Muscle of back (tissue), 11 donors: ENCODE data around the gene PSMG3. TPM values are rescaled to one million over a fixed set of nuclear protein-coding genes. Genes with fewer than 3 reads are reported as not detected.

Experiments used
- DNase-seq, 3 donors: peaks; one replicate each; pipeline versions ENCODE4 v3.0.0 to v3.0.0-alpha.2; 2013
- polyA plus RNA-seq, 10 donors: library from polyadenylated mRNA; unstranded; fragments of 120-200 nt; gene quantifications; one replicate each; pipeline ENCODE4 v1.2.1, GENCODE V29; 2013; ENCODE audit not compliant: insufficient read length in 10 of 10

Gene PSMG3
- polyA plus RNA-seq, 10 donors, result 17.1 to 27.4 (median 20.4) TPM

DNA sequence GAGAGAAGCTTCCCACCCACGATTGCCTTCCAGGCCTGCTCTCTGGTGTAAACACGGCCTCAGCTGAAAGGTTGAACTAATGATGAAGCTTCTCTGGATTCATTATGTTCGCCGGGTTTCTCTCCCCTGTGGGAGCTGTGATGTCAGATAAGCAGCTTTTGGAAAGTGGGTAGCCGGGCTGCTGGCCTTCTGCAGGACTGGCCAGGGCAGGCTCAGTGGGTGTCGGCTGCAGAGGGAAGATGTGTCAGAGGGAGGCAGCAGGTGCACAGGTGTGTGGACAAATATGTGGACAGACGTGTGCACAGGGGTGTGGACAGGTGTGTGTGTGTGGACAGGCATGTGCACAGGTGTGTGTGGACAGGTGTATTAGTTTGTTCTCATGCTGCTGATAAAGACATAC lies 28.5 kb upstream of the PSMG3 start:
- DNase-seq, result no peak

- DNase-seq, result no peak
Measured at GRCh38 chr7:1597791-1598190, 28.0 kb upstream of the PSMG3 start.

DNA sequence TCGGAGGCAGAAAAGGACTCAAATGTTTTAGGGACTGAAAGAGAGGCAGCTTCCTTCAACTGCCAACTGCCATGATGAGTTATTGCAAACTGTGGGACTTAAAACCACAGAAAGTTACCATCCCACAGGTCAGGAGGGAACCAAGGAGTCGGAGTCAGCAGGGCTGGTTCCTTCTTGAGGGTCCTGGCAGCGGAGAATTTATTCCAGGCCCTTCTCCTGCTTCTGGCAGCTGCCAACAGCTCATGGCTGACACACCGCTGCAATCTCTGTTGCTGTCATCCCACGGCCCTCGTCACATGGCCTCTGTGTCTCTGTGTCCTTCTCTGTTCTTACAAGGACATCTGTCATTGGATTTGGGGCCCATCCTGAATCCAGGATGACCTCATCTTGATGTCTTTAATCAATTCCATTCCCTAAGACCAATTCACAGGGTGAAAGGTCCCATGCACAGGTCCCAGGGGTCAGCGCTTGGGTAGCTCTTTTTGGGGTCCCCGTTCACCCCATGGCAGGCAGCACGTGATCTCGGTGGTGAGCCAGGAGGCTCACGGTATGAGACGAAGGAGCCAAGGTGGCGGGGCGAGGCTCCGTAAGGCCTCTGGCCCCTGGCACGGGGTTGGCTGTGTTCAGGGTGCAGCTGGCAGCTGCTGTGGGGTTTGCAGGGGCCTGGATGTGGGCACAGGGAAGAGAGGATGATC lies 27.4 kb upstream of the PSMG3 start:
- no peak for DNase-seq

DNA sequence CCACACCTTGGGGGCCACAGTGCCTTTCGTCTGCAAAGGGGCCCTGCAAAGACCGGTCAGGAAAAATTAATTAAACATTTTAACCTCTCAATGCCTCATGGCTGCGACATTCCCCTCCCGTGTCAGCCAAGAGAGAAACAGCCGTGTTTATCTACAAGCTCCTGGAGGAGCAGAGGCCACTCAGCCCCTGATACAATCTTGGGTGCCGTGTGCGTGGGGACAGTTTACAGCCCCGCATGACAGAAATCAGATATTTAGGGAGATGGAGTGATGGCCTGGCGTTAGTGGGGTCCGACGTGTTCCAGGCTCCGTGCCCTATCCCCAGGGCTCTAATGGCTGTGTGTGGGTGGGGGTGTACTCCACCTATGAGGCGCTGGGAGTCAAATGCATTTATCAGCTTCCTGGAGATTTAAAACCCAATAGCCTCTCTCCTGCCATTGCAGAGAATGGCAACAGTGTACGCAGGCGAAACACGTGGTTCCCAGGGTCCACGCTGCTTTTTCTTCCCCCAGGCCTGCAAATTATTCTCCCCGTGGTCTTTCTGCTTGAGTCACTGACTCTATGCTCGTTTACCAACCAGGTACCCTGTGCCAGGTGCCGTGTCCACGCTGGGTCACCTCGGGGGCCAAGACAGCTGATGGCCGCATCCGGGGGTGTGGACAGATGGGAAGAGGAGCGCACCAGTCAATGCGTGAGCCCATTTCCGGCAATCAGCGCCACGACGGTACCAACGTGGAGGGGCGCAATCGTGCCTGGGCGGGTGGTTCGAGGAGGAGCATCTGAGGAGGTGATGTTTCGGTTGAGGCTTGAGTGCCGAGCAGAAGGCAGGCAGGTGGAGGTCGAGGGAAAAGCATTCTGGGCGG lies 26.6 kb upstream of the PSMG3 start:
- DNase-seq, result no peak

- DNase-seq, result no peak
Measured at GRCh38 chr7:1595636-1596035, 25.8 kb upstream of the PSMG3 start.

- no peak for DNase-seq
Measured at GRCh38 chr7:1595027-1595426, 25.2 kb upstream of the PSMG3 start.

GRCh38 chr7:1593904-1594421 lies 24.1 kb upstream of the PSMG3 start:
- no peak for DNase-seq

DNA sequence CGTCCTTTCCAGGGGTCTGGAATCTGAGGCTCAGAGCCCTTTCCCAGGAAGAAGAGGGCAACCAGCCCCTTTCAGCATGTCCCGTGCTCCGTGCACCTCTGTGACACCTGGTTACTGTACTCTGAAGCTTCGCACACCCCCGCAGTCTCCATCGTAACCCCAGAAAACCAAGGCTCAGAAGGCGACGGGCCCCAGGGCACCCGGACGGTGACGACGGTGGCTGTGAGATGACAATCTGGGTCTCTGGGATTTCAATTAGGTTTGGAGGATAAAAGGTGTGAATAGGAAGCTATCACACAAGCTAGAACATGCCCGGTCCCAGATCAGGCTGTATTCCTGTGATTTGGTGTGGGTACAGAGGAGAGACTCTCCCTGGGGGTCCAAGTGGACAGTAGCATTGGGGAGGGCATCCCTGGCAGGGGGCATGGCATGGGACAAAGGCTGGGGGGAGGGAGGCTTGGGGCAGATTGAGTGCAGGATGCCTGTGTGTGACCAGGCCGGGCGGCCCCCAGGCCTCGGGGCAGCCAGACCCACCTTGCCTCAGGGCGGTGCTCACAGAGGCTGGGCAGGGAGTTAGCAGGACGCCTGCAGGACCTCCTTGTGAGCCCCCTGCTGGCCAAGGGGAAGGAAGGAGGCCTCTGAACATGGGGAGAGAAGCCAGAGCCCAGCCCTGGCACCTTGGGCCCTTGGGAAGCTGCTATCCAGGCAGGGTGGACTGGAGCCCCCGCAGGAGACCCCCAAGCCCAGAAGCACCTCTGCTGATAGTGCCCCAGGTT lies 23.4 kb upstream of the PSMG3 start:
- DNase-seq, result no peak

DNA sequence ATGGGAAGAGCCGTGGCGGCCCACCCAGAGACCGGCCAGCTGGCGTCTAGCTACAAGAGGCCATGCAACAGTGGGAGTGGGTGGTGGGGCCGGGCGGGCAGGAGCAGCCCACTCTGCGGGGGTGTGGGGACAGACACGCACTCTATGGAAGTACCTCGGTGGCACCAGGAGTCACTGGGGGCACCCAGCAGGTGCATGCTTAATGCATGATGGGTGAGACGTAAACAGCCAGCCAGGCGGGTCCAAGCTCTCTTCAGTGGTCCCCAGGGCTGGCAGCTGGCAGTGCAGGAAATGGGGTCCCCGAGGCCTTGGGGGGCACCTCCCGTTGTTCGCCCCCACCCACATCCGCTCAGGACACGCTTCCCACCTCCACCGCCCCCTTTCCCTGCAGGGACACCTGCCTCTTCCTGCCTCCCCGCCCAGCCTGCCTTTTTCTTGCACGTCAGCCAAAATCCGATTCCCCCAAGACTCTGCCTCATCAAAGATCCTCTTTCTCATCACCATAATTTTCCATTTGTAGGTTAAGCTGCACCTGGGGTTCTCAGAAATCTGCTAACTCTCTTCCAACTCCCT lies 22.6 kb upstream of the PSMG3 start:
- DNase-seq, result peak in 1 of 3 donors; percentile 29

- peak in 1 of 3 donors; percentile 48 for DNase-seq
Measured at GRCh38 chr7:1591876-1592275, 22.0 kb upstream of the PSMG3 start.

GRCh38 chr7:1591396-1591795 lies 21.6 kb upstream of the PSMG3 start:
- DNase-seq, result no peak

DNA sequence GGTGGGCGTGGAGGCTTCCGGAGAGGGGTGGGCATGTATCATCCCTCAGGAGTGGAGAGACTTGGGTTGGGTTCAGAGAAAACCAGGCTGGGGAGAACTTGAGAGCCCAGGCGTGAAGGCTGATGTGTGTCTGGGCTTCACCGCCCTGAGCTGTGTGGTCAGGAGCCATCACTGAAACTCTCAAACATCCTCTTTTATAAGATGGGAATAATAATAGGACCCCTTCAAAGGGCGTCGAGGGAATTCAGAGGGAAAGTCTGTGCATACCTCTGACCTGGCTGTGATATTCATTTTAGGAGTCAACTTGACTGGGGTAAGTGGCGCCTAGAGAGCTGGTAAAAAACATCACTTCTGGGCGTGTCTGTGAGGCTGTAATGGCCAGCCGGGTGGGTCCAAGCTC lies 21.1 kb upstream of the PSMG3 start:
- DNase-seq, result no peak

- no peak for DNase-seq
Measured at GRCh38 chr7:1590476-1590875, 20.6 kb upstream of the PSMG3 start.

- no peak for DNase-seq
Measured at GRCh38 chr7:1588978-1589377, 19.1 kb upstream of the PSMG3 start.

DNA sequence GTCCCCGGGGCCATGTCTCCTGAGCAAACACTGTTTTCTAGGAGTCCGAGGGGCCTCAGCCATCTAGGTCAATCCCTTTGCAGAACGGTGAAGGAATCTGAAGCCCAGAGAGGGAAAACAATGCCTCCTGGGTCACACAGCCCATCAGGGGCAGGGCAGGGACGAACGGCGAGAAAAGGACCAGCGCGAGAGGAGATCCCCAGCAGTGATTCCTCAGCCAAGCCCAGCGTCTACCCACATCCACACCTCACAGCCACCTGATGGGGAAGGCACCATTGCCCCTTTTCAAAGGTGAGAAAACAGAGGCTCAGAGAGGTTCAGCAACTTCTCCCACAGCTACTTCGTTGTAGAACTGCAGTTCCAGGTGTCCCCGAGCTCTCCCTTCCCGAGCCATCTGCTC lies 17.9 kb upstream of the PSMG3 start:
- no peak for DNase-seq

GRCh38 chr7:1586827-1587705 lies 17.2 kb upstream of the PSMG3 start:
- DNase-seq, result no peak

DNA sequence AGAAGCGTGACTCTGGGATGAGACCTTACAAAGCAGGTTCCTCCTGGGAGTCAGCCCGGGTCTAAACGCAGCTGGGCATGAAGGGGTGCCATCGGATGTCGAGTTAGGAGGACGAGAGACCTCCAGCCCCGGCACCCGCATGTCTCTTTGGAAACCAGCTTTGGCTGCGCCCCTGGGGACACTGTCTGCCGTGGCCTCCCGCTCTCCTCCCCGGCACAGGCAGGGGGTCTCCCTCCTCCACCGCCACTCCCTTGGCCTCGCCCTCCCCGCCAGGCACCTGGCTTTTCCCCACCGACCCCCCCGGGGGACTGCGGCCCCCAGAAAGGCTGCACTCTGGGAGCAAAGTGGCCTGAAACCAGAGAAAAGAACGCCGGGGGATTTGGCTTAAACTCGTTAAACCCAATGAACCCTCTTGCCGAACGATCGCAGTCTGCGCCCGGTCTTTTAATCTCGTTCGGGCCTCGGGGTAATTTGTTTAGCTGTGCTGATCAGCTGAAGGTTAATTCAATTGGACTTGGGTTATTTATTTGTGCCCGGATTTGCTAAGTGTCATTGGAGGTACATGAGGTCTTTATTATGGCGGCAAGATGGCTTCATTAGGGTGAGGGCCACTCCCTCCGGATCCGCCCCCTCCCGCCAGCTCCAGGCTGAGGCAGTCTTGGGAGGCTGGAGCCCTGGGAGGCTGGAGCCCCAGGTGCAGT lies 16.4 kb upstream of the PSMG3 start:
- DNase-seq, result no peak

DNA sequence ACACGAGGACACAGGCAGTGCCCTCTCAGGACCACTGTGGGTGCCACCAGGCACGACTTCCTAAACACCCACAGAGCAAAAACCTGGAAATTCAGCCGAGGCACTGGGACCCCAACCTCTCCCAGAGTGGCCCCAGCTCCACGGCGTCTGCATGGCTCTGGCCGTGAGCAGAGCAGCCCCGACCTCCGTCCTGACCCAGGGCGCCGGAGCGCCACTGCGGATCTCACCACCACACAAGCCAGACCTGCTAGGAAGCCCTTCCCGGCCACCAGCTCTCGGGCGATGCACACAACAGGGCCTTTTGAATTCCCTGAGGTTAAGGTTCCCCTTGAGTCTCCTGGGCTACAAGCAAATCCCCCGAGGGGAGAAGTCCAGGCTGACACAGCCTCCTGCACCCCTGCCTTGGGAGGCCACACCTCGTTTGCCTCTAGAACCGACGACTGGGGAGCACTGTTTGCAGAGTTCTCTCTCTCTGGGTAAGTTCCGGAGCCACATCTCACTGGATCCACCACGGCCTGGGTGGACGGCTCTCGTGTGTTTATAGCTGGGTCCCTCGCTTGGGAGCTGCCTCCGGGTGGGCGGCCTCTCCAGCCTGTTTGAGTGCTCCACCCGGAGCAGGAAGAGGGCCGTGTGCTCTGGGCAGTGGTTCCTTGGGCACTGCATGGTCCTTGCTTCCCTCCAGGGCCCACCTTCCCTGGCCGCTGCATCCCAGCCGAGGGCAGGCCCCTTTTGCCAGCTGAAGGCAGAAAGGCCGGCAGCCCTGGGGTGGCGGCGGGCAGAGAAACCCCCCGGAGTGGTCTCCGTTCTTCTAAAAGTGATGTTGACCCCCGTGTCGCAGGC lies 15.5 kb upstream of the PSMG3 start:
- no peak for DNase-seq

- no peak for DNase-seq
Measured at GRCh38 chr7:1584700-1585099, 14.9 kb upstream of the PSMG3 start.
